ENCODE results near the gene FOXP1. TPM values are rescaled to one million over a fixed set of nuclear protein-coding genes. Genes with fewer than 3 reads are reported as not detected.

FOXP1 gene
- total RNA-seq, 3 donors from 2014 or later = 61.9 to 267 (median 146) TPM

DNA sequence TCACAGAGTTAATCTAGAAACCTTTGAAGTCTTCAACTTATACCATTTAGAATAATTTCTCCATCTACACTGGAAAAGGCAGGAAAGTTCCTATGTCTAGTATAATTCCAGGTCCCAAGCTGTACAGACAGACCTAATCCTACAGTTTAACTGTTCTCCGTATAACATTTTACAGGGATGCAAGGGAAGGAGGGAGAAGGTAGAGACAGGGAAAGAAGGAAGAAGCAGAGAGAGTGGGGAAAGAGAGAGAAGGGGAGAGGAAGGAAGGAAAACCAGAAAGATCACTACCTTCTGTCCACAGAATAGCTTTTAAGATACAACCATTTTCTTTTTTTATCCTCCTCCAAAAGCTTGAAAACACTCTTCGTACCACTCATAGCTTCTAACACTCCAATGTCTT is 185.8 kb downstream of the FOXP1 start:
- Histone ChIP-seq H3K27me3 (no peaks in the 10 kb centered on the region), H3K4me3 (no peak overlapping the region), H3K27ac (no peak overlapping the region), H3K36me3 (no peaks in the 10 kb centered on the region), H3K4me1 (peaks cover 0 to 3% of the 10 kb centered on the region in 2 donors), H3K9me3 (no peaks in the 10 kb centered on the region)
- no peak for DNase-seq (ENCODE audit: low spot score in 2 of 2)
- intact Hi-C loops (cut with DNase I; ENCODE audit: low total_unique reads) = no loop called here
- TF ChIP-seq POLR2AphosphoS5 (IDR thresholded peaks at IDR 0.05) (no peak), POLR2A (IDR thresholded peaks at IDR 0.05) (no peak)
- TF ChIP-seq, protein P1, sequence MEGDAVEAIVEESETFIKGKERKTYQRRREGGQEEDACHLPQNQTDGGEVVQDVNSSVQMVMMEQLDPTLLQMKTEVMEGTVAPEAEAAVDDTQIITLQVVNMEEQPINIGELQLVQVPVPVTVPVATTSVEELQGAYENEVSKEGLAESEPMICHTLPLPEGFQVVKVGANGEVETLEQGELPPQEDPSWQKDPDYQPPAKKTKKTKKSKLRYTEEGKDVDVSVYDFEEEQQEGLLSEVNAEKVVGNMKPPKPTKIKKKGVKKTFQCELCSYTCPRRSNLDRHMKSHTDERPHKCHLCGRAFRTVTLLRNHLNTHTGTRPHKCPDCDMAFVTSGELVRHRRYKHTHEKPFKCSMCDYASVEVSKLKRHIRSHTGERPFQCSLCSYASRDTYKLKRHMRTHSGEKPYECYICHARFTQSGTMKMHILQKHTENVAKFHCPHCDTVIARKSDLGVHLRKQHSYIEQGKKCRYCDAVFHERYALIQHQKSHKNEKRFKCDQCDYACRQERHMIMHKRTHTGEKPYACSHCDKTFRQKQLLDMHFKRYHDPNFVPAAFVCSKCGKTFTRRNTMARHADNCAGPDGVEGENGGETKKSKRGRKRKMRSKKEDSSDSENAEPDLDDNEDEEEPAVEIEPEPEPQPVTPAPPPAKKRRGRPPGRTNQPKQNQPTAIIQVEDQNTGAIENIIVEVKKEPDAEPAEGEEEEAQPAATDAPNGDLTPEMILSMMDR (IDR thresholded peaks at IDR 0.05) = no peak

DNA sequence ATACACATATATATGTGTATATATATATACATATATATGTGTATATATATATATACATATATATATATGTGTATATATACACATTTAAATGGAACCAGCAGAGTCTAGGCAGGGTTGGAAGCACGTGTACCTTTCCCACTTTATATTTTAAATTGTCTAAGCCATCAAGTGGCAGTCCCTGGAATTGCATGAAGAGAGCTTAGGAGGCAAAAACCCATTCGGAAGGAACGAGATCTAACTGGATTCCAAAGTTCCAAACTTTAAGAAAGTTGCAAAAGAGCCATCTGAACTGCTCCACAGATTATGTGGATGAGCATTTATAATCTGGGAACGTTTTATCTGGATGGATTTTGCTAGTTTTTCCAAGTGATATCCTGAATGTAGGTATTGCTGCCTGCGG is 186.5 kb downstream of the FOXP1 start:
- no peaks in the 10 kb centered on the region for H3K36me3 ChIP-seq
- no peaks in the 10 kb centered on the region for H3K9me3 ChIP-seq
- TF ChIP-seq, protein P1 (IDR thresholded peaks at IDR 0.05) = peak; percentile 45 to 59 (median 56)
- TF ChIP-seq POLR2AphosphoS5 (IDR thresholded peaks at IDR 0.05) = no peak
- no peak for TF ChIP-seq POLR2A (IDR thresholded peaks at IDR 0.05)
- DNase-seq (ENCODE audit: low spot score in 2 of 2) = no peak
- H3K27me3 ChIP-seq = no peaks in the 10 kb centered on the region
- H3K4me3 ChIP-seq = no peak overlapping the region
- H3K27ac ChIP-seq = no peak overlapping the region
- intact Hi-C loops (cut with DNase I; ENCODE audit: low total_unique reads) = no loop called here
- peaks cover 0 to 3% of the 10 kb centered on the region in 2 donors for H3K4me1 ChIP-seq

DNA sequence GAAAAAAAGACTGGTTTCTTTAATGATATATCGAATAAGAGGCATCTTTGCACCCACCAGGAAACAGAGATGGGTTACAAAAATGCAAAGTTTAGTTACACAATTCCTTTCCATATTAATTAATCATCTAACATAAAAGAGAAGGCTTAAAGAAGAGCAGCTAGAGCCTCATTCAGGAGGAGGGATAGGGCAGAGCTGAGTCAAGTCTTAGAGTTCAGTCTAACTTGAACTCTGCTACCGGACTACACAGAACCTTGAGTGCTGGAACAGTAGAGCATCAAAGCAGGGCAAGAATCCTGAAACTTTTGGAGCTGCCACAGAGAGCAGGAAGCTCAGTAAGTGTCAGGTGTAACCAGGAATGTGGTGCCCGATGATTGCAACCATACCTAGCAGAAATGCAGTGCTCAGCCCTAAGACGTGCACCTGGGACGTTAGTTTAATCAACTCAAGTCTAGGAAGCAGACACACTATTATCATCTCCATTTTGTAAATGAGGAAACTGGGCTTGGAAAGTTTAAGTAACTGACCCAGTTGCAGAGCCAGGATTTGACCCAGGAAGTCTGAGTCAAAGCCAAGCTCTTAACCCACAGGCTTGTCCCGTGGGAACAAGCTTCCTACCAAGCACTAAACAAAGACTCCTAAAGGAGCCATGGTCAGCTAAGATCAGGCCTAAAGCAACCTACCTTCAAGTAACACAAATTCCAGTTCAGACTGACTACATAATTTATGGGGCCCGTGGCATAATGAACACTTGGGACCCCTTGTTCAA is 187.4 kb downstream of the FOXP1 start:
- H3K4me3 ChIP-seq = no peak overlapping the region
- intact Hi-C loops (cut with DNase I; ENCODE audit: low total_unique reads) = no loop called here
- no peak for TF ChIP-seq POLR2A (IDR thresholded peaks at IDR 0.05)
- TF ChIP-seq, protein P1 (IDR thresholded peaks at IDR 0.05) = no peak
- no peak for TF ChIP-seq POLR2AphosphoS5 (IDR thresholded peaks at IDR 0.05)
- H3K27ac ChIP-seq = peak overlapping the region; percentile 34 to 52
- H3K27me3 ChIP-seq = no peaks in the 10 kb centered on the region
- peaks cover 0 to 3% of the 10 kb centered on the region in 2 donors for H3K4me1 ChIP-seq
- no peaks in the 10 kb centered on the region for H3K9me3 ChIP-seq
- no peaks in the 10 kb centered on the region for H3K36me3 ChIP-seq
- DNase-seq (ENCODE audit: low spot score in 2 of 2) = no peak

DNA sequence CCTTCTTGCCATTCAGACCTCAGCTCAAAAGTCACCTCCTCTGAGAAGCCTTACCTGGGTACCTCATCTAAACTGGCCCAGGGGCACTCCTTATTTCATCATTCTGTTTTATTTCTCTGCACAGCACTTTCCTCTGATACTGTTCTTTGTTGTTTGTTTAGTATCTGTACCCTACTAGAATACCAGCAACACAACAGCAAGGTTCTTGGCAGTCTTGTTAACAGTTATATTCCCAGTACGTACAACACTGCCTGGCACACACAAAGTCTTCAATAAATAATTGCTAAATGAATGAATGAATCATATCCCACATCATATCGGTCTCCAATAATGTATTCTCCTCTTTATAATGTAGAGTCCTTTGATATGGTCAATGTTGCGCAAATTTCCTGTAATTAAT is 188.1 kb downstream of the FOXP1 start:
- H3K4me3 ChIP-seq = no peak overlapping the region
- no peaks in the 10 kb centered on the region for H3K36me3 ChIP-seq
- no peak overlapping the region for H3K27ac ChIP-seq
- no peaks in the 10 kb centered on the region for H3K9me3 ChIP-seq
- no peak for DNase-seq (ENCODE audit: low spot score in 2 of 2)
- no peak for TF ChIP-seq POLR2A (IDR thresholded peaks at IDR 0.05)
- no peak for TF ChIP-seq POLR2AphosphoS5 (IDR thresholded peaks at IDR 0.05)
- TF ChIP-seq, protein P1 (IDR thresholded peaks at IDR 0.05) = no peak
- intact Hi-C loops (cut with DNase I; ENCODE audit: low total_unique reads) = no loop called here
- H3K4me1 ChIP-seq = peaks cover 0 to 3% of the 10 kb centered on the region in 2 donors
- no peaks in the 10 kb centered on the region for H3K27me3 ChIP-seq

DNA sequence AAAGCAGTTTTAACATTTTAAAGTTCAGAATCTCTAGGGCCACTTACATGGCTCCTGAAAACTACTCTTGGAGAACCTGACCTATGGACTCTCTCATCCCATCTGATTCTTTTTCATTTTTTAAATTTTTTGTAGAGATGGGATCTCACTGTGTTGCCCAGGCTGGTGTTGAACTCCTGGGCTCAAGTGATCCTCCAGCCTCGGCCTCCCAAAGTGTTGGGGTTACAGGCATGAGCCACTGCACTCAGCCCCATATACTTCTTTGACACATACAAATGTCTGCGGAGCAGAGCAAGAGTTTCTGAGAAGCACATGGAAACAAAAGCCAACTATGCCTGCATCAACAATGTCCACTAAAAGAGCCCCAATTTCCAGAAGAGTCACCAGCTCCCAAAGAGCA is 189.8 kb downstream of the FOXP1 start:
- Histone ChIP-seq H3K36me3 (no peaks in the 10 kb centered on the region), H3K27ac (no peak overlapping the region), H3K4me1 (peaks cover 0 to 3% of the 10 kb centered on the region in 2 donors), H3K27me3 (no peaks in the 10 kb centered on the region), H3K4me3 (no peak overlapping the region), H3K9me3 (no peaks in the 10 kb centered on the region)
- intact Hi-C loops (cut with DNase I; ENCODE audit: low total_unique reads) = no loop called here
- DNase-seq (ENCODE audit: low spot score in 2 of 2) = no peak
- TF ChIP-seq POLR2A (IDR thresholded peaks at IDR 0.05) = no peak

All from breast epithelium (tissue), 4 donors.